Ishikawa (cell line): ENCODE measurements around the gene ACSM3.

Experiments
- CEBPB ChIP-seq: IDR thresholded peaks from 2 replicates; pipeline ENCODE4 v1.6.1; 2012
- CREB1 ChIP-seq: IDR thresholded peaks from 2 replicates; pipeline ENCODE4 v1.6.1; 2012; ENCODE audit warnings: low read depth
- EP300 ChIP-seq: IDR thresholded peaks from 2 replicates; pipeline ENCODE4 v1.6.1; 2012; ENCODE audit warnings: borderline replicate concordance
- MAX ChIP-seq: IDR thresholded peaks from 2 replicates; pipeline ENCODE4 v1.6.1; 2012
- RAD21 ChIP-seq: IDR thresholded peaks from 2 replicates; pipeline ENCODE4 v1.6.1; 2012; ENCODE audit warnings: low read depth
- REST ChIP-seq: IDR thresholded peaks from 2 replicates; pipeline ENCODE4 v1.6.1; 2012; ENCODE audit warnings: low read depth, mild to moderate bottlenecking
- TAF1 ChIP-seq: IDR thresholded peaks from 2 replicates; pipeline ENCODE4 v1.6.1; 2012; ENCODE audit warnings: low read depth, mild to moderate bottlenecking
- TEAD4 ChIP-seq: IDR thresholded peaks from 2 replicates; pipeline ENCODE4 v1.6.1; 2012
- YY1 ChIP-seq: IDR thresholded peaks from 2 replicates; pipeline ENCODE4 v1.6.1; 2012; ENCODE audit warnings: low read depth

GRCh38 chr16:20818929-20819585, 55.2 kb downstream of the ACSM3 start:
- TF ChIP-seq YY1 (no peak), REST (no peak), MAX (no peak), TAF1 (no peak), RAD21 (no peak), TEAD4 (no peak), CEBPB (no peak), EP300 (no peak), CREB1 (no peak)
